Natural killer cell treated with Interleukin-12 subunit alpha and Interleukin-12 subunit beta and Interleukin-15 and Interleukin-18, amount 100 ng/mL, for 72 hours (primary cell): ENCODE results near the gene PLEKHA6. TPM values are rescaled to one million over a fixed set of nuclear protein-coding genes. Genes with fewer than 3 reads are reported as not detected.

Source experiments
- ATAC-seq, 2 donors: fragments of 150-1000 bp; cut with Tn5 transposase in 1 of 2; sonication (Bioruptor Pico), chemical (Tn5 transposase) in 1 of 2; 2 replicates each; pipeline ENCODE4 v1.10.0; 2021
- DNase-seq: peaks from one replicate; pipeline ENCODE4 v3.0.0; 2022; ENCODE audit warnings: low spot score
- H3K27ac Mint-ChIP-seq, 2 donors: 1 replicate in 1 of 2; 2 replicates in 1 of 2; pipeline ENCODE4 v1.8.0; 2022; ENCODE audit warnings: mixed read lengths in 2 of 2, mild to moderate bottlenecking in 1 of 2, moderate library complexity in 1 of 2
- H3K27me3 Mint-ChIP-seq, 2 donors: 1 replicate in 1 of 2; 2 replicates in 1 of 2; pipeline ENCODE4 v1.8.0; 2022; ENCODE audit warnings: mixed read lengths in 2 of 2
- H3K36me3 Mint-ChIP-seq: one replicate; pipeline ENCODE4 v1.8.0; 2022; ENCODE audit warnings: mixed read lengths
- H3K4me1 Mint-ChIP-seq, 2 donors: 1 replicate in 1 of 2; 2 replicates in 1 of 2; pipeline ENCODE4 v1.8.0; 2022; ENCODE audit warnings: low read depth in 2 of 2, mixed read lengths in 2 of 2, mild to moderate bottlenecking in 1 of 2
- H3K4me3 Mint-ChIP-seq: one replicate; pipeline ENCODE4 v1.8.0; 2022; ENCODE audit warnings: mixed read lengths
- H3K9me3 Mint-ChIP-seq: 2 replicates; pipeline ENCODE4 v1.8.0; 2022; ENCODE audit warnings: mixed read lengths
- total RNA-seq, 2 donors: library from RNA; stranded (reverse); gene quantifications; one replicate each; pipeline ENCODE4 v1.2.3, GENCODE V29; 2022

Gene PLEKHA6, protein sequence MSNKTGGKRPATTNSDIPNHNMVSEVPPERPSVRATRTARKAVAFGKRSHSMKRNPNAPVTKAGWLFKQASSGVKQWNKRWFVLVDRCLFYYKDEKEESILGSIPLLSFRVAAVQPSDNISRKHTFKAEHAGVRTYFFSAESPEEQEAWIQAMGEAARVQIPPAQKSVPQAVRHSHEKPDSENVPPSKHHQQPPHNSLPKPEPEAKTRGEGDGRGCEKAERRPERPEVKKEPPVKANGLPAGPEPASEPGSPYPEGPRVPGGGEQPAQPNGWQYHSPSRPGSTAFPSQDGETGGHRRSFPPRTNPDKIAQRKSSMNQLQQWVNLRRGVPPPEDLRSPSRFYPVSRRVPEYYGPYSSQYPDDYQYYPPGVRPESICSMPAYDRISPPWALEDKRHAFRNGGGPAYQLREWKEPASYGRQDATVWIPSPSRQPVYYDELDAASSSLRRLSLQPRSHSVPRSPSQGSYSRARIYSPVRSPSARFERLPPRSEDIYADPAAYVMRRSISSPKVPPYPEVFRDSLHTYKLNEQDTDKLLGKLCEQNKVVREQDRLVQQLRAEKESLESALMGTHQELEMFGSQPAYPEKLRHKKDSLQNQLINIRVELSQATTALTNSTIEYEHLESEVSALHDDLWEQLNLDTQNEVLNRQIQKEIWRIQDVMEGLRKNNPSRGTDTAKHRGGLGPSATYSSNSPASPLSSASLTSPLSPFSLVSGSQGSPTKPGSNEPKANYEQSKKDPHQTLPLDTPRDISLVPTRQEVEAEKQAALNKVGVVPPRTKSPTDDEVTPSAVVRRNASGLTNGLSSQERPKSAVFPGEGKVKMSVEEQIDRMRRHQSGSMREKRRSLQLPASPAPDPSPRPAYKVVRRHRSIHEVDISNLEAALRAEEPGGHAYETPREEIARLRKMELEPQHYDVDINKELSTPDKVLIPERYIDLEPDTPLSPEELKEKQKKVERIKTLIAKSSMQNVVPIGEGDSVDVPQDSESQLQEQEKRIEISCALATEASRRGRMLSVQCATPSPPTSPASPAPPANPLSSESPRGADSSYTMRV
- under 1 TPM; 0.17 to 0.89 TPM for total RNA-seq

DNA sequence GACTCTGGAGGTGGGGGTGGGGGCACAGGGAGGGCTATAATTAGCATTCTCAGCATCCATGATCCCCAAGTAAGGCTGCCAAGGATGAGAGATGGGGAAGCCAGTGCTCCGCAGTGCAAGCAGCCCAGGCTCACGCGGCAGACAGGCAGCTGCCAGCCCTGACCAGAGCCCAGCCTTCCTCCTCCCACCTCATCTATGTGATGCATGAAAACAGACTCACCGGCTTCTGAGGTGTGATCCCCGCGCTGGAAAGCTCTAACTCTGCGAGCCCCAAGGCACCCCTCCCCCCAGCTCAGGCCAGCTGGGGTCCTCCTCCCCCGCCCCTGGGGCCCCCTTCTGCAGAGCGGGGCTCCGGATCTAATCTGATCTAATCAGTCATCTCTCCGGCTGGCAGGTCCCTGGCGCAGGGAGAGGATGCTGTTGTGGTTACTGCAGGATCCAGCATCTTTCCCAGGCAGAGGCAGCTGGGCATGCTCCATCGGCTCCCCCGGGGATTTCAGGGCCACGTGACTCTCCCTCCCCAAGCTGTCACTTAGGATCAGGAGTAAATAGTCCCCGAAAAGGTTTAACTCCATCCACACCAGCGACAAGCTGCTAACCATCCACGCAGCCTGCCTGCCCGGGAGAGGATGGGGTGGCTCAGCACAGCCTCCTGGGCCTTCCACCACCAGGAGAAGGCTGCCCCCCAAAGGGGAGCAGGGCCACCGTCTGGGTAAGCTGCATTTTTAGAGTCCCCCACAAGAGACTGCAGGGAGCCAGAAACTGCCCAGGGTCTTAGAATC is at the start of gene PLEKHA6:
Gene PLEKHA6 (minus strand): TSS at position 456 of the 782 bp plus-strand sequence. CDS start 86,202 bp downstream, outside the sequence.
- Mint-ChIP-seq H3K27me3 (peaks cover 0 to 5% of the 10 kb centered on the region in 2 donors), H3K4me1 (peaks cover 8 to 10% of the 10 kb centered on the region in 2 donors), H3K36me3 (no peaks in the 10 kb centered on the region), H3K4me3 (no peak within 1 kb of the TSS), H3K9me3 (no peaks in the 10 kb centered on the region), H3K27ac (no peak within 1 kb of the TSS)
- DNase-seq, result no peak
- no peak for ATAC-seq

GRCh38 chr1:204409123-204409522 is 49.4 kb upstream of the PLEKHA6 start:
- no peak for ATAC-seq
- H3K4me1 Mint-ChIP-seq, result peaks cover 19 to 26% of the 10 kb centered on the region in 2 donors
- no peak for DNase-seq
- H3K9me3 Mint-ChIP-seq, result no peaks in the 10 kb centered on the region
- H3K4me3 Mint-ChIP-seq, result peak overlapping the region; percentile 99
- peak overlapping the region; percentile 98 to 100 for H3K27ac Mint-ChIP-seq
- peaks cover 40% of the 10 kb centered on the region for H3K36me3 Mint-ChIP-seq
- no peaks in the 10 kb centered on the region for H3K27me3 Mint-ChIP-seq

- H3K36me3 Mint-ChIP-seq, result peaks cover 40% of the 10 kb centered on the region
- peaks cover 22 to 31% of the 10 kb centered on the region in 2 donors for H3K4me1 Mint-ChIP-seq
- H3K27me3 Mint-ChIP-seq, result no peaks in the 10 kb centered on the region
- no peak for DNase-seq
- no peaks in the 10 kb centered on the region for H3K9me3 Mint-ChIP-seq
- H3K27ac Mint-ChIP-seq, result peak overlapping the region; percentile 98 to 100
- H3K4me3 Mint-ChIP-seq, result peak overlapping the region; percentile 99
- ATAC-seq, result no peak
These were observed 48.9 kb upstream of the PLEKHA6 start for GRCh38 chr1:204408602-204409001.

DNA sequence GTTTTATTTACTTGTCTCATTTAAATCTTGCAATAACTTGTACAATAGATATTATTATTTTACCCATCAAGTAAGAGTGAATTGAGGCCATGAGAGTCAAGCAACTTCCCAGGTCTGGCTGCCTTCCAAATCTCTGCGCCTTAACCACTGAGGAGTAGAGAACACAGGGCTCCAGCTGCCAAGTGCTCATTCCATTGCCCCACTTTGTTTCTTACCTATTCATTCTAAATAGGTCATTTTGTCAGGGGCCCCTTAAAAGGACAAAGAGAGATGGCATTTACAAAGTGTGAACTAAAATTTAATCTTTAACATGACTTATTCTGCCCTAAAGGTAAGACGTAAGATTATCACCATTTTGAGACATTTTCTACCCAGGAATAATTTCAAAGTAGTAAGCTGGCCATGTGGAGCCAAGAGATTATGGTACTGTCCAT is 48.4 kb upstream of the PLEKHA6 start:
- no peak for ATAC-seq
- Mint-ChIP-seq H3K9me3 (no peaks in the 10 kb centered on the region), H3K4me3 (peak overlapping the region; percentile 99), H3K4me1 (peaks cover 19 to 32% of the 10 kb centered on the region in 2 donors), H3K27ac (peak overlapping the region; percentile 98 to 100), H3K36me3 (peaks cover 40% of the 10 kb centered on the region), H3K27me3 (no peaks in the 10 kb centered on the region)
- DNase-seq, result no peak

DNA sequence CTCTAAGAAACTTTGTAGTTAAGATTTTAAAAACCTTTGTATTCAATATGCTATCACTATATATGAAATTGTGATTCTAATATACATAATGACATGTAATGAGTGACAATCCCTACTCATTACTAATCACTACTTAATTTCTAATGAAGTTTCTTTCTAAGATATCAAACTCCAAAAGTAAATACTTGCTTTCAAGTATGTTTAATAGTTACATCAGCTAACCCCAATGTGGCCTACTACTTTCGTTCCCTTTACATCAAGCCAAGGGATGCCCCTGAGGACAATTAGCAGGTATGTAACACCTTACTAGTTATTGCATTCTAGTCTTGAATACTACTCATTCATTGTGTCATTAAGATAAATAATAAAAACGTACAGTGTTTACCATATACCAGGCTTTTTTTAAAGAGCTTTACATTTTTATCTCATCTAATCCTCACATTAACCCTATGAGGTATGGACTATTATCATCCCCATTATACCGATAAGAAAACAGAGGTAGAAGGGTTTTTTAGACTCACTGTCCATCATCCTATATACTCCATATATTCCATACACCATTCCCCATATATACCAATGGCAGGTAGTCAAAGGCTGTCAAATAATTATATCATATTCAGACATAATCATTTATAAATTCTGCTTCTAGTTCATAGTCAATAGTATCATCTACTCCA is 47.7 kb upstream of the PLEKHA6 start:
- Mint-ChIP-seq H3K27ac (peak overlapping the region; percentile 98 to 100), H3K36me3 (peaks cover 40% of the 10 kb centered on the region), H3K4me3 (peak overlapping the region; percentile 99), H3K27me3 (no peaks in the 10 kb centered on the region), H3K9me3 (no peaks in the 10 kb centered on the region), H3K4me1 (peaks cover 14 to 32% of the 10 kb centered on the region in 2 donors)
- no peak for DNase-seq
- no peak for ATAC-seq

- no peaks in the 10 kb centered on the region for H3K9me3 Mint-ChIP-seq
These were observed 46.9 kb upstream of the PLEKHA6 start for GRCh38 chr1:204406621-204407020.

GRCh38 chr1:204405988-204406387 is 46.3 kb upstream of the PLEKHA6 start:
- Mint-ChIP-seq H3K4me1 (peaks cover 16 to 35% of the 10 kb centered on the region in 2 donors), H3K27me3 (no peaks in the 10 kb centered on the region), H3K9me3 (no peaks in the 10 kb centered on the region), H3K27ac (peak overlapping the region; percentile 12 to 44), H3K36me3 (peaks cover 43% of the 10 kb centered on the region), H3K4me3 (peak overlapping the region; percentile 99)
- DNase-seq, result no peak
- no peak for ATAC-seq

More at GRCh38 chr1:204406621-204407020, 46.9 kb upstream of the PLEKHA6 start:
- ATAC-seq (no peak), DNase-seq (no peak)
- H3K36me3 Mint-ChIP-seq, result peaks cover 40% of the 10 kb centered on the region
- peak overlapping the region in 1 of 2 donors; percentile 98 for H3K27ac Mint-ChIP-seq
- no peaks in the 10 kb centered on the region for H3K27me3 Mint-ChIP-seq
- H3K4me3 Mint-ChIP-seq, result peak overlapping the region; percentile 99
- H3K4me1 Mint-ChIP-seq, result peaks cover 14 to 32% of the 10 kb centered on the region in 2 donors

- peaks cover 22 to 40% of the 10 kb centered on the region in 2 donors for H3K4me1 Mint-ChIP-seq
- H3K9me3 Mint-ChIP-seq, result no peaks in the 10 kb centered on the region
- DNase-seq (no peak), ATAC-seq (no peak)
- H3K4me3 Mint-ChIP-seq, result peak overlapping the region; percentile 15
- no peak overlapping the region for H3K27ac Mint-ChIP-seq
- peaks cover 48% of the 10 kb centered on the region for H3K36me3 Mint-ChIP-seq
- H3K27me3 Mint-ChIP-seq, result no peaks in the 10 kb centered on the region
These were observed 44.9 kb upstream of the PLEKHA6 start for GRCh38 chr1:204404629-204405028.

- no peaks in the 10 kb centered on the region for H3K27me3 Mint-ChIP-seq
- no peak overlapping the region for H3K27ac Mint-ChIP-seq
- ATAC-seq (no peak), DNase-seq (no peak)
- no peak overlapping the region for H3K4me3 Mint-ChIP-seq
- peaks cover 22 to 35% of the 10 kb centered on the region in 2 donors for H3K4me1 Mint-ChIP-seq
- H3K36me3 Mint-ChIP-seq, result peaks cover 30% of the 10 kb centered on the region
- H3K9me3 Mint-ChIP-seq, result no peaks in the 10 kb centered on the region
These were observed 42.7 kb upstream of the PLEKHA6 start for GRCh38 chr1:204402391-204402790.

GRCh38 chr1:204401730-204402129 is 42.0 kb upstream of the PLEKHA6 start:
- Mint-ChIP-seq H3K4me1 (peaks cover 22 to 30% of the 10 kb centered on the region in 2 donors), H3K27me3 (no peaks in the 10 kb centered on the region), H3K4me3 (no peak overlapping the region), H3K9me3 (no peaks in the 10 kb centered on the region), H3K36me3 (peaks cover 24% of the 10 kb centered on the region), H3K27ac (peak overlapping the region in 1 of 2 donors; percentile 42)
- no peak for ATAC-seq
- DNase-seq, result no peak

DNA sequence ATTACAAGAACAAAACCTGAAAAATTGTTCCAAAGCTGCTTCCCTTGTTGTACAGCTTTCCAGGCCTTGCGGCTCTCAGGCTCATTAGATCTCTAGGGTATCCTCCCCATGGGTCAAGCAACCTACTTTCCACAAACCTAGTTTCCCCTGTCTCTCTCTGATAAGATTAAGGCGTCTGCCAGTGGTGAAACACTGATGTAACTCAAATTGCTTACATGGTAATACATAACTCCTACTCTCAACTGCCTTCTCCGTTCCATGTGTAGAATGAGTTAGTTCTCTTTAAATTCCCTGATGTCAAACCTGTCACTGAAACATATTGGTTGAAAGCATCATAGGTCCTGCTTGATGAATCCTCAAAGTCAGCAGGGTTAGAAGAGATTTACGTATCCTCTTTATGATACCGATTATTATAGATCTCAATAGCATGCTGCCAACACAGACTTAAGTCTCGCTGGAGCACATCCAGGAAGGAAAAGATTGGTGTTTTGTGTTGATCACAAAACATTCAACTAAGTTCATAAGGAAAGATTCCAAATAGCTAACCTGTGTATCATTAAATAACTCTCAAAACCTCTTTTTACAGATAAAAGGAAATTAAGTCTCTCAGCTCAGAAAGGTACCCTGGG is 41.3 kb upstream of the PLEKHA6 start:
- Mint-ChIP-seq H3K27me3 (no peaks in the 10 kb centered on the region), H3K36me3 (peaks cover 23% of the 10 kb centered on the region), H3K9me3 (no peaks in the 10 kb centered on the region), H3K27ac (peak overlapping the region; percentile 42 to 65), H3K4me1 (peaks cover 20 to 26% of the 10 kb centered on the region in 2 donors), H3K4me3 (no peak overlapping the region)
- DNase-seq (no peak), ATAC-seq (no peak)
